HepG2 (cell line): ENCODE data around the gene HLA-DOA. TPM values are rescaled to one million over a fixed set of nuclear protein-coding genes. Genes with fewer than 3 reads are reported as not detected.

Experiments
- ATF1 ChIP-seq: IDR thresholded peaks from 2 replicates; pipeline ENCODE4 v1.6.1; 2016; ENCODE audit warnings: mild to moderate bottlenecking, control low read depth
- ATF7 ChIP-seq, 2 experiments: fragments of 450-650 bp in 1 of 2; sonication (generic) in 1 of 2; formaldehyde crosslinking in 1 of 2; IDR thresholded peaks; 2 replicates each; pipeline versions ENCODE4 v1.4.0 to v1.6.1; 2016 to 2020; ENCODE audit warnings: antibody characterized with exemption in 1 of 2, mild to moderate bottlenecking in 1 of 2, missing genetic modification reagents in 1 of 2
- CEBPB ChIP-seq: IDR thresholded peaks from 2 replicates; pipeline ENCODE4 v1.6.1; 2011; ENCODE audit warnings: low read depth, low read length, improper control_type of control experiment, borderline replicate concordance
- HMGA1 ChIP-seq: sonication (generic); formaldehyde crosslinking; conservative IDR thresholded peaks from 2 replicates; pipeline ENCODE4 v1.4.0; 2020; ENCODE audit warnings: missing genetic modification reagents
- MIXL1 ChIP-seq: IDR thresholded peaks from 2 replicates; pipeline ENCODE4 v1.6.1; 2016
- NR2F2 ChIP-seq: IDR thresholded peaks from 2 replicates; pipeline ENCODE4 v1.6.1; 2012; ENCODE audit warnings: low read depth, inconsistent platforms, borderline replicate concordance
- POGZ ChIP-seq: sonication (generic); formaldehyde crosslinking; IDR thresholded peaks from 2 replicates; pipeline ENCODE4 v1.4.0; 2020; ENCODE audit warnings: mild to moderate bottlenecking, missing genetic modification reagents
- U2AF2 ChIP-seq: fragments of 200-400 bp; formaldehyde crosslinking; IDR thresholded peaks from 2 replicates; pipeline ENCODE4 v1.6.1; 2017; ENCODE audit warnings: low read depth, mild to moderate bottlenecking, low read length
- ZNF10 ChIP-seq: sonication (generic); formaldehyde crosslinking; IDR thresholded peaks from 2 replicates; pipeline ENCODE4 v1.4.0; 2020; ENCODE audit warnings: mild to moderate bottlenecking, low read depth, missing genetic modification reagents, borderline replicate concordance
- ZNF546 ChIP-seq: sonication (generic); formaldehyde crosslinking; conservative IDR thresholded peaks from 2 replicates; pipeline ENCODE4 v1.8.1; 2023; ENCODE audit warnings: mild to moderate bottlenecking, missing genetic modification reagents
- ZNF652 ChIP-seq: IDR thresholded peaks from 2 replicates; pipeline ENCODE4 v1.6.1; 2016; ENCODE audit warnings: low read depth, borderline replicate concordance
- ZNF790 ChIP-seq: sonication (generic); formaldehyde crosslinking; IDR thresholded peaks from 2 replicates; pipeline ENCODE4 v1.8.0; 2022; ENCODE audit warnings: missing genetic modification reagents, mild to moderate bottlenecking, borderline replicate concordance
- polyA plus RNA-seq, 8 experiments: library from polyadenylated mRNA; depleted of rRNA in 3 of 8; stranded (reverse) in 7 of 8; unstranded in 1 of 8; fragments of >200 nt; fragmentation: Illumina TruSeq in 4 of 8; extraction: Trizol in 4 of 8; gene quantifications; 2 replicates each; pipeline versions ENCODE4 v1.2.1 to v1.2.3, GENCODE V29; 2011 to 2016; ENCODE audit warnings: low read depth in 4 of 8, missing spikeins in 1 of 8, mixed read lengths in 1 of 8; ENCODE audit not compliant: insufficient read depth in 1 of 8
- total RNA-seq, 5 experiments: library from RNA; depleted of rRNA; stranded (reverse); fragments of >200 nt; fragmentation: Illumina TruSeq; extraction: Trizol; gene quantifications; 2 replicates each; pipeline ENCODE4 v1.2.3, GENCODE V29; 2016; ENCODE audit warnings: low read depth in 1 of 5
- TF ChIP-seq, protein P1 (sequence below): sonication (generic); formaldehyde crosslinking; IDR thresholded peaks from 2 replicates; pipeline ENCODE4 v1.5.0; 2020; ENCODE audit warnings: mild to moderate bottlenecking, missing genetic modification reagents
- TF ChIP-seq, protein P2 (sequence below): sonication (generic); formaldehyde crosslinking; IDR thresholded peaks from 2 replicates; pipeline ENCODE4 v1.5.1; 2020; ENCODE audit warnings: missing genetic modification reagents, mild to moderate bottlenecking, borderline replicate concordance
- TF ChIP-seq, protein P3 (sequence below): sonication (generic); IDR thresholded peaks from 2 replicates; pipeline ENCODE4 v1.6.1; 2016; ENCODE audit warnings: low read depth, borderline replicate concordance
- TF ChIP-seq, protein P4 (sequence below): IDR thresholded peaks from 2 replicates; pipeline ENCODE4 v1.6.1; 2016; ENCODE audit warnings: low read depth, control low read depth
- TF ChIP-seq, protein P5 (sequence below): IDR thresholded peaks from 2 replicates; pipeline ENCODE4 v1.6.1; 2016; ENCODE audit warnings: missing compliant biosample characterization, missing genetic modification reagents, borderline replicate concordance
- TF ChIP-seq, protein P6 (sequence below): sonication (generic); formaldehyde crosslinking; IDR thresholded peaks from 2 replicates; pipeline ENCODE4 v1.4.0; 2020; ENCODE audit warnings: missing genetic modification reagents

HLA-DOA gene
- total and polyA plus RNA-seq, 2 of the 13 experiments (the other 11 are each of a cell fraction or from before 2014, with no cell fraction given): 0.03 to 0.09 TPM

DNA sequence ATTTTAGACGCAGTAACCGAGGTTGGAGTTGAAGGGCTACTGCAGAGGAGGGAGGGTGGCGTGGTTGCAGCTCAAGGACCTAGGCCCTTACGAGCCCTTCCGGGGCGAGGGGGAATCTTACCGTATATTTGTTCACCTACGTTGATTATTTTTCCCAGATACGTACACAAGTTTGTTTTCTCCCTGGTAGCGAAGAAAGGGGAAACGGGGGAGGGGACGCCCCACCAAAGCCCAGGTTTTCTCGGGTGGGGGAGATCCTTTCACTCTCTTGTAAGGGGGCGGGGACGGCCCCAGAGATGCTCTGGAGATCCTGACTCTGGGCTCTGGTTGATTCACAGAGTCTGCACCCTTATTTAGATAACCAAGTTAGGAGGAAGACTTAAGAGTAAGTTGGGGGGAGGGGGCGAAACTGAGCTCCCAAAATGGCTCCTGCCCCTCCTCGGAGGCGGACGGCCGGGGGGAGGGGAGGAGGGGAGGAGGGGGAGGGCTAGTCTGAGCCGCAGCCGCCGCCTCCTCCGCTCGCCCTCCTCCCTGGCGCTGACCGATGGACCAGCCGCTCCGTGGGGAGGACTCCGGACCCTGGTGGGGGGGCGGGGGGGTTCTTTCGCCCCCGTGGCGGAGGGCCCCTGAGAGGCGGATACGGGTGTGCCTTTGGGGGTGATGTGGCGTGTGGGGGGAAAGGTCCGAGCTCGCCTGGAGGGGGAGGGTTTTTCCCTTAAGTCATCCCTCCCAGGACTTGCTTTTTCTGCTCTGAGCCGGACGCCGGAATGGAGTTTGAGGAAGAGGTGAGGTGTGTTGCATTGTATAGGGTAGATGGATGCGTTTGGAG is 38.8 kb downstream of the HLA-DOA start (continued):
- no peak for TF ChIP-seq ATF7 (IDR thresholded peaks at IDR 0.05)
- no peak for TF ChIP-seq ATF7 (CRISPR knock-in tag; IDR thresholded peaks at IDR 0.05)
- no peak; the same call in 1 of the 2 replicates for TF ChIP-seq MIXL1 (CRISPR knock-in tag)
- no peak for TF ChIP-seq CEBPB
- TF ChIP-seq, protein P1, sequence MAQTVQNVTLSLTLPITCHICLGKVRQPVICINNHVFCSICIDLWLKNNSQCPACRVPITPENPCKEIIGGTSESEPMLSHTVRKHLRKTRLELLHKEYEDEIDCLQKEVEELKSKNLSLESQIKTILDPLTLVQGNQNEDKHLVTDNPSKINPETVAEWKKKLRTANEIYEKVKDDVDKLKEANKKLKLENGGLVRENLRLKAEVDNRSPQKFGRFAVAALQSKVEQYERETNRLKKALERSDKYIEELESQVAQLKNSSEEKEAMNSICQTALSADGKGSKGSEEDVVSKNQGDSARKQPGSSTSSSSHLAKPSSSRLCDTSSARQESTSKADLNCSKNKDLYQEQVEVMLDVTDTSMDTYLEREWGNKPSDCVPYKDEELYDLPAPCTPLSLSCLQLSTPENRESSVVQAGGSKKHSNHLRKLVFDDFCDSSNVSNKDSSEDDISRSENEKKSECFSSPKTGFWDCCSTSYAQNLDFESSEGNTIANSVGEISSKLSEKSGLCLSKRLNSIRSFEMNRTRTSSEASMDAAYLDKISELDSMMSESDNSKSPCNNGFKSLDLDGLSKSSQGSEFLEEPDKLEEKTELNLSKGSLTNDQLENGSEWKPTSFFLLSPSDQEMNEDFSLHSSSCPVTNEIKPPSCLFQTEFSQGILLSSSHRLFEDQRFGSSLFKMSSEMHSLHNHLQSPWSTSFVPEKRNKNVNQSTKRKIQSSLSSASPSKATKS (CRISPR knock-in tag): no peak
- no peak for TF ChIP-seq U2AF2
- no peak; the same call in 1 of the 2 replicates for TF ChIP-seq ZNF790
- TF ChIP-seq NR2F2: no peak
- no peak for TF ChIP-seq POGZ (CRISPR knock-in tag)
- no peak for TF ChIP-seq ZNF546 (CRISPR knock-in tag)
- TF ChIP-seq, protein P2, sequence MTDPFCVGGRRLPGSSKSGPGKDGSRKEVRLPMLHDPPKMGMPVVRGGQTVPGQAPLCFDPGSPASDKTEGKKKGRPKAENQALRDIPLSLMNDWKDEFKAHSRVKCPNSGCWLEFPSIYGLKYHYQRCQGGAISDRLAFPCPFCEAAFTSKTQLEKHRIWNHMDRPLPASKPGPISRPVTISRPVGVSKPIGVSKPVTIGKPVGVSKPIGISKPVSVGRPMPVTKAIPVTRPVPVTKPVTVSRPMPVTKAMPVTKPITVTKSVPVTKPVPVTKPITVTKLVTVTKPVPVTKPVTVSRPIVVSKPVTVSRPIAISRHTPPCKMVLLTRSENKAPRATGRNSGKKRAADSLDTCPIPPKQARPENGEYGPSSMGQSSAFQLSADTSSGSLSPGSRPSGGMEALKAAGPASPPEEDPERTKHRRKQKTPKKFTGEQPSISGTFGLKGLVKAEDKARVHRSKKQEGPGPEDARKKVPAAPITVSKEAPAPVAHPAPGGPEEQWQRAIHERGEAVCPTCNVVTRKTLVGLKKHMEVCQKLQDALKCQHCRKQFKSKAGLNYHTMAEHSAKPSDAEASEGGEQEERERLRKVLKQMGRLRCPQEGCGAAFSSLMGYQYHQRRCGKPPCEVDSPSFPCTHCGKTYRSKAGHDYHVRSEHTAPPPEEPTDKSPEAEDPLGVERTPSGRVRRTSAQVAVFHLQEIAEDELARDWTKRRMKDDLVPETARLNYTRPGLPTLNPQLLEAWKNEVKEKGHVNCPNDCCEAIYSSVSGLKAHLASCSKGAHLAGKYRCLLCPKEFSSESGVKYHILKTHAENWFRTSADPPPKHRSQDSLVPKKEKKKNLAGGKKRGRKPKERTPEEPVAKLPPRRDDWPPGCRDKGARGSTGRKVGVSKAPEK (CRISPR knock-in tag): no peak
- no peak; the same call in 1 of the 2 replicates for TF ChIP-seq ZNF652
- TF ChIP-seq, protein P3, sequence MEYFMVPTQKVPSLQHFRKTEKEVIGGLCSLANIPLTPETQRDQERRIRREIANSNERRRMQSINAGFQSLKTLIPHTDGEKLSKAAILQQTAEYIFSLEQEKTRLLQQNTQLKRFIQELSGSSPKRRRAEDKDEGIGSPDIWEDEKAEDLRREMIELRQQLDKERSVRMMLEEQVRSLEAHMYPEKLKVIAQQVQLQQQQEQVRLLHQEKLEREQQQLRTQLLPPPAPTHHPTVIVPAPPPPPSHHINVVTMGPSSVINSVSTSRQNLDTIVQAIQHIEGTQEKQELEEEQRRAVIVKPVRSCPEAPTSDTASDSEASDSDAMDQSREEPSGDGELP: no peak; the same call in 1 of the 2 replicates
- TF ChIP-seq, protein P4, sequence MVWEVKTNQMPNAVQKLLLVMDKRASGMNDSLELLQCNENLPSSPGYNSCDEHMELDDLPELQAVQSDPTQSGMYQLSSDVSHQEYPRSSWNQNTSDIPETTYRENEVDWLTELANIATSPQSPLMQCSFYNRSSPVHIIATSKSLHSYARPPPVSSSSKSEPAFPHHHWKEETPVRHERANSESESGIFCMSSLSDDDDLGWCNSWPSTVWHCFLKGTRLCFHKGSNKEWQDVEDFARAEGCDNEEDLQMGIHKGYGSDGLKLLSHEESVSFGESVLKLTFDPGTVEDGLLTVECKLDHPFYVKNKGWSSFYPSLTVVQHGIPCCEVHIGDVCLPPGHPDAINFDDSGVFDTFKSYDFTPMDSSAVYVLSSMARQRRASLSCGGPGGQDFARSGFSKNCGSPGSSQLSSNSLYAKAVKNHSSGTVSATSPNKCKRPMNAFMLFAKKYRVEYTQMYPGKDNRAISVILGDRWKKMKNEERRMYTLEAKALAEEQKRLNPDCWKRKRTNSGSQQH (CRISPR knock-in tag): no peak
- TF ChIP-seq ATF1 (CRISPR knock-in tag): no peak
- TF ChIP-seq, protein P5, sequence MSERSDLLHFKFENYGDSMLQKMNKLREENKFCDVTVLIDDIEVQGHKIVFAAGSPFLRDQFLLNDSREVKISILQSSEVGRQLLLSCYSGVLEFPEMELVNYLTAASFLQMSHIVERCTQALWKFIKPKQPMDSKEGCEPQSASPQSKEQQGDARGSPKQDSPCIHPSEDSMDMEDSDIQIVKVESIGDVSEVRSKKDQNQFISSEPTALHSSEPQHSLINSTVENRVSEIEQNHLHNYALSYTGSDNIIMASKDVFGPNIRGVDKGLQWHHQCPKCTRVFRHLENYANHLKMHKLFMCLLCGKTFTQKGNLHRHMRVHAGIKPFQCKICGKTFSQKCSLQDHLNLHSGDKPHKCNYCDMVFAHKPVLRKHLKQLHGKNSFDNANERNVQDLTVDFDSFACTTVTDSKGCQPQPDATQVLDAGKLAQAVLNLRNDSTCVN (CRISPR knock-in tag): no peak
- TF ChIP-seq HMGA1 (CRISPR knock-in tag): no peak
- TF ChIP-seq, protein P6, sequence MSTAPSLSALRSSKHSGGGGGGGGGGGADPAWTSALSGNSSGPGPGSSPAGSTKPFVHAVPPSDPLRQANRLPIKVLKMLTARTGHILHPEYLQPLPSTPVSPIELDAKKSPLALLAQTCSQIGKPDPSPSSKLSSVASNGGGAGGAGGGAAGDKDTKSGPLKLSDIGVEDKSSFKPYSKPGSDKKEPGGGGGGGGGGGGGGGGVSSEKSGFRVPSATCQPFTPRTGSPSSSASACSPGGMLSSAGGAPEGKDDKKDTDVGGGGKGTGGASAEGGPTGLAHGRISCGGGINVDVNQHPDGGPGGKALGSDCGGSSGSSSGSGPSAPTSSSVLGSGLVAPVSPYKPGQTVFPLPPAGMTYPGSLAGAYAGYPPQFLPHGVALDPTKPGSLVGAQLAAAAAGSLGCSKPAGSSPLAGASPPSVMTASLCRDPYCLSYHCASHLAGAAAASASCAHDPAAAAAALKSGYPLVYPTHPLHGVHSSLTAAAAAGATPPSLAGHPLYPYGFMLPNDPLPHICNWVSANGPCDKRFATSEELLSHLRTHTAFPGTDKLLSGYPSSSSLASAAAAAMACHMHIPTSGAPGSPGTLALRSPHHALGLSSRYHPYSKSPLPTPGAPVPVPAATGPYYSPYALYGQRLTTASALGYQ (CRISPR knock-in tag): no peak
- no peak for TF ChIP-seq ZNF10 (CRISPR knock-in tag)
